ENCODE results near the gene ZNHIT1. TPM values are rescaled to one million over a fixed set of nuclear protein-coding genes. Genes with fewer than 3 reads are reported as not detected.
A peak's percentile ranks its signal among the peaks of the same experiment; 100 is the strongest.
"Not testable (repeated sequence)": the region's sequence is repeated elsewhere in the genome, so short reads cannot be mapped to it uniquely, and the experiment has no call there.

The ZNHIT1 gene
- total RNA-seq, 1 experiment from 2014 or later: 277 TPM

- DNase-seq (ENCODE audit: low read depth): no peak
Observed at GRCh38 chr7:101240226-101241014, 22.5 kb downstream of the ZNHIT1 start.

DNA sequence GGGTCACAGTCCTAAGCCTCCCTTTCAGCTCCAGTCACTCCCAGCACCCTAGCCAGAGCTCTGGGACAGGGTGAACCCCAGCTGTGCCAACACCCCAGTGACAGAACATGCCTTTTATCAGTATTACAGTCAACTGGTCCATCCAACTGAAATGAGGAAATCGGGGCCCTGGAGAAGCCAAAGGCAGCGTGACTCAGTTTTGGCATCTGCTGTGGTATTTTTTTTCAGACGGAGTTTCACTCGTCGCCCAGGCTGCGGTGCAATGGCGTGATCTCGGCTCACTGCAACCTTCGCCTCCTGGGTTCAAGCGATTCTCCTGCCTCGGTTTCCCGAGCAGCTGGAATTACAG lies 23.0 kb downstream of the ZNHIT1 start:
- no peak for DNase-seq (ENCODE audit: low read depth)

DNA sequence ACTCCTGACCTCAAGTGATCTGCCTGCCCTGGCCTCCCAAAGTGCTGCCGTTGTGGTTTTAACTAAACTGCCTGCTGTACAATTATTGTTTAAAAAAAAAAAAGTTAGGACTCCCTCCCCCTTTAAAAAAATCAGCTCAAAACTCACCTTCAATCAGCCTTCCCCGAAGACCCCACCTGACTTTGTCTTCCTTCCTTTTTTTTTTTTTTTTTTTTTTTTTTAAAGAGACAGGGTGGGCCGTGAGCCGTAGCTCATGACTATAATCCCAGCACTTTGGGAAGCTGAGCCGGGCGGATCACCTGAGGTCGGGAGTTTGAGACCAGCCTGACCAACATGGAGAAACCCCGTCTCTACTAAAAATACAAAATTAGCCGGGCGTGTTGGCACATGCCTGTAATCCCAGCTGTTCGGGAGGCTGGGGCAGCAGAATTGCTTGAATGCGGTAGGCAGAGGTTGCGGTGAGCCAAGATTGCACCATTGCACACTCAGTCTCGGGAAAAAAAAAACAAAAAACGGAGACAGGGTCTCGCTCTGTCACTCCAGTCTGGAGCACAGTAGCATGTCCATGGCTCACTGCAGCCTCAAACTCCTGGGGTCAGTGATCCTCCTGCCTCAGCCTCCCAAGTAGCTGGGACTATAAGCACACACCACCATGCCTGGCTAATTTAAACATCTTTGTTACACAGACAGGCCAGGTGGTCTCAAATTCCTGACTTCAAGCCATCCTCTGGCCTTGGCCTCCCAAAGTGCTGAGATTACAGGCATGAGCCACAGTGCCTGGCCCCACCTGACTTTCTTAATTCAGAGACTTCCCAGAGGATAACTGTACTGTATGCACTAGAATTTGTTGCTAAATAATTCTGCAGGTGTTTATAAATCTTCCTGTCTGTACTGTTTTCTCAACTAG lies 23.7 kb downstream of the ZNHIT1 start:
- DNase-seq (ENCODE audit: low read depth): no peak

DNA sequence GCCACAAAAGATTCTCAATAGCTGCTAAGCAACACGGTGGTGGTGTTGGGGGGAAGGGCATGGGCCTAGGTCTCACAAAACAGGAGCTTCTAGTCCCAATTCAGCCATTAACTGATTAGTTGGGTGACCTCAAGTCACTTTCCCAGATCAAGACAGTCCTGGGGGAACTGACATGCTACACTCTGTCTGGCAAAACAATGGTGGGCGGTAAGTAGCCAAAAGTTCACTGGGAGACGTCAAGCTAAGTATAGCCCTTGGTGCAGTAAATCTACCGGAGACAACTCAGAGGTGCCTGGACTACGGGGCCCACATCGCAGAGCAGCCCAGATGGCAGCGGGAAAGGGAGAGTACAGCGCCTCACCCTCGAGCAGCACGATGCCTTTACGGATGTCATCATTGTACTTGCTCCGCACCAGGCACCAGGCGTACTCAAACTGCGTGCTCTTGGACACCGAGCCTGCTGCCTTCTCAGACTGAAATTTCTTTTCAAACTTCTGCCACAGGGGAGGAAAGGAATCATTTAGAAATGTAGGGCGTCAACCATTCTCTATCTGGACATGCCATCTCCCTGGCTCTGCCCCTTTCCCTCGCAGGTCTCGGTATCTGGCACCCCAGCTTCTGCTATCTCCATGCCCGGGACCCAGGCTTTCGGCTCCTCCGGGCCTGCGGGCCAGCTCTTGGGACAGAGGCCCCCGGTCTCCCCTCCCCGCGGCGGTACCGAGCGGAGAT lies 25.8 kb downstream of the ZNHIT1 start:
- DNase-seq (ENCODE audit: low read depth): no peak

GRCh38 chr7:101244375-101245146 lies 26.6 kb downstream of the ZNHIT1 start, which contains the start of gene FIS1:
FIS1 (minus strand) TSS chr7:101245081; CDS start chr7:101245004, 77 bp downstream.
- DNase-seq (ENCODE audit: low read depth): peak; percentile 99

DNA sequence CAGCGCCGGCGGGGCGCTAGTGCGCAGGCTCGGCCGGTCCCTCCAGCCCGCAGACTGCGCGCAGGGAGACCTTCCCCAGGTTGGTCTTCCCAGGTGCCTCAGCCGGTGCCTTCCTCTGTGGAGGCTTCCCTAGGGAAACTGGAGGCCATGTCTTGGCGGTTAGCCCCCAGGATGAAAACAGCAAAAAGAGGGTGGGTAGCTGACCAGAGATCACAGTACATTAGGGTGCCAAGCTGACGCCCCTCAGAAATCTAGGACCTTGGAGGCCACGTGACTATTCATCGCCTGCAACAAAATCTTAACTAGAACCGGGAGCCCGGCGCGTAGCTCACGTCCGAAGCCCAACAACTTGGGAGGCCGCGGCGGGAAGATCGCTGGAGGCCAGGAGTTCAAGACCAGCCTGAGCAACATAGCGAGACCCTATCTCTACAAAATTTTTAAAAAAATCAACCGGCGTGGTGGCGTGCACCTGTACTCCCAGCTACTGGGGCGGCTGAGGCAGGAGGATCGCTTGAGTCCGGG lies 27.2 kb downstream of the ZNHIT1 start:
- DNase-seq (ENCODE audit: low read depth): no peak

DNA sequence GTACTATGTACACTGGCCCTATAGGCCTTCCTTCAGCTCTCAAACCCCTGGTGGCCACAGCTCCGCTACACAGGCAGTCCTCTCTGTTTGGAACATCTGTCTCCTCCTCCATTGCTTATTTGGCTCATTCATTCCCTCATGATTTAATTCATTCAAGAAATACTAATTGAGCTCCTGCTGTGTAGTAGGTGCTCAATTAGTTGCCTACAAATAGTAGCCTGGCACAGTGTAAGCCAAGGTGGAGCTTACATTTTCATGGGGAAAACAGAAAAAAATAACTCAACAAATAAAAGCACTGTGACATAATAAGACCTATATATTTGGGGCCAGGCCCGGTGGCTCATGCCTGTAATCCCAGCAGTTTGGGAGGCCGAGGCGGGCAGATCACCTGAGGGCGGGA lies 30.3 kb downstream of the ZNHIT1 start:
- no peak for DNase-seq (ENCODE audit: low read depth)

DNA sequence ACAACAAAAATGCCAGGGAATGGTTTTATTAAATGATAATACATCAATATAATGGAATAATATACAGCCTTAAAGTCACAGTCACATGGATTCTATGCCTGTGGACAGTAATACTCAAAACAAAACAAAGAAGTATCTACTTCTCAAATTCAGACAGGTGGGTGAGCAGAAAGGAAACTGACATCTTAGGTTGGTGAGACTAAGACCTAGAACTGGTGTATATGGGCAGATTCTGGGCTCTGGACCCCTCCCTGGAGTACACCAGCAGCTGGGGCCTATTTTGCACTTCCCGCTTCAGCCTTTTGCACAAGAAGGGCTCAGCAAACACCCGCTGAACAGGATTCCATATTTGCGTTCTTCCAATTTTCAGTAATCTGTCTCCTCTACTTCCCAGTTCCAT lies 32.4 kb downstream of the ZNHIT1 start:
- DNase-seq (ENCODE audit: low read depth): no peak

DNA sequence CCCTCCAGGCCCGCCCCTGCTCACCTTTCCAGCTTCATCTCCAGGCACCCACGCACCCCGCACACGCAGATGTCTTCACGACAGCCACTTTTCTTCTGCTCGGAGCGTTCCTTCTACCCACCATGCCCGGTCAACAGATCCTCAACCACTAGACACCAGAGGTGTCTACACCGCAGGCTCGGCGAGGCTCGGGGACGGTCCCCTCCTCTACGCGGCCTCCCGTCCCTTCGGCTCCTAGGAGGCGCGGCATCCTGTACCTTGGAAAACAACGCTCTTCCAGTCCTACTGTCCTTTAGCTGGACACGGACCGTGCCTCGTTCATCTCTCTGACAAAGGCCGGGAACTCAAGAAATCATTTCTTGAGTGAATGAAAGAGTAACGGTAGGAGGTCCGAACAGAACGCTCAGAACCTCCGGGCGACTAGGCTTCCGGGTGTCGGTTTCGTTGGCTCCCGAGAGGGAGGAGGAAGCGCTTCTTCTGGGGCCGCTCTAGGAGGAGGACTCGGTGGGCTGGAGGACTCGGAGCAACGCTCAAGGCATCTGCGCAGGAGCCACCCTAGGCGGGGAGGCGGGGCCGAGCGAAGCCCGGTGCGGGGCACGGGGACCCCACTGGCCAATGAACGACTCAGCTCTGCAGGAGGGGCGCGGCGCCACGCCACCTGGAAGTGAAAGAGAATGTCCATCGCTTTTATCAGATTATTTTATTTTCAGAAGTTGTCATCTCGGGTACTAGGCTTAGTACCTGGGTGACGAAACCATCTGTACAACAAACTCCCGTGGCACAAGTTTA lies 34.1 kb downstream of the ZNHIT1 start:
- DNase-seq (ENCODE audit: low read depth): peak; percentile 100

GRCh38 chr7:101253199-101253598 lies 35.2 kb downstream of the ZNHIT1 start:
- DNase-seq (ENCODE audit: low read depth): not testable (repeated sequence)

GRCh38 chr7:101255796-101256195 lies 37.8 kb downstream of the ZNHIT1 start:
- DNase-seq (ENCODE audit: low read depth): peak; percentile 40

DNA sequence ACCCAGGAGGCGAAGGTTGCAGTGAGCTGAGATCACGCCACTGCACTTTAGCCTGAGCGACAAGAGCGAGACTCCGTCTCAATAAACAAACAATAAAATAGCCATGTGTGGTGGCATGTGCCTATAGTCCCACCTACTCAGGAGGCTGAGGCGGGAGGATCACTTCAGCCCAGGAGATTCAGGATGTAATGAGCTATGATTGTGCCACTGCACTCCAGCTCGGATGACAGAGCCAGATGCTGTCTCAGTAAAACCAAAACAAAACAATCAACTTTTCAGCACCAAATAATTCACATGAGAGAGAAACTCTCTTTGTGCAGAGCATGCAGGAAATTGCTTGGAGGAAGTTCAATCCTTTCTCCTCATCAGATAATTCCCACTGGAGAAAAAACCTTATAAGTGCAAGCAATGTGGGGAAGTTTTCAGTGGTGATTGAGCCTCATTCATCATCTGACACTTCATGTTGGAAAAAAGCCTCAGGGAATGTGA lies 40.3 kb downstream of the ZNHIT1 start:
- no peak for DNase-seq (ENCODE audit: low read depth)

DNA sequence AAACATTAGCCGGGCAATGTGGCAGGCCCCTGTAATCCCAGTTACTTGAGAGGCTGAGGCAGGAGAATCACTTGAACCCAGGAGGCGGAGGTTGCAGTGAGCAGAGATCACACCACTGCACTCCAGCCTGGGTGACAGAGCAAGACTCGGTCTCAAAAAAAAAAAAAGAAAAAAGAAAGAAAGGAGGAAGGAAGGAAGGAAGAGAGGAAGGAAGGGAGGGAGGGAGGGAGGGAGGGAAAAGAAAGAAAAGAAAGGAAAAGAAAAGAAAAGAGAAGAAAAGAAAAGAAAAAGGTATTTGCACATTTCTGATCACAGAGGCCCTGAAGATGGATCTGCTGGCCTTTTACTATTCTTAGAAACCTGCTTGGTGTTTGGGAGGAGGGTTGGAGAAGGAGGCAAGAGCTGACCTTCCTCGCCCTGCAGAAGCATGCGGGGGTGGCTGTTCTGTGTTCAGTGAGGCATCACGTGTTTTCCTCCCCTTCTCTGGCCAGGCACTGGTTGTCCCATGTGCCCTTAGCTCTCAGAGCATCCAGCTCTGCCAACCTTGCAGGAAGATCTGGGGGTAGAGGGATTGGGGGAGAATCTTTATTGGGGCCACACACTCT lies 46.2 kb downstream of the ZNHIT1 start:
- not testable (repeated sequence) for DNase-seq (ENCODE audit: low read depth)

DNA sequence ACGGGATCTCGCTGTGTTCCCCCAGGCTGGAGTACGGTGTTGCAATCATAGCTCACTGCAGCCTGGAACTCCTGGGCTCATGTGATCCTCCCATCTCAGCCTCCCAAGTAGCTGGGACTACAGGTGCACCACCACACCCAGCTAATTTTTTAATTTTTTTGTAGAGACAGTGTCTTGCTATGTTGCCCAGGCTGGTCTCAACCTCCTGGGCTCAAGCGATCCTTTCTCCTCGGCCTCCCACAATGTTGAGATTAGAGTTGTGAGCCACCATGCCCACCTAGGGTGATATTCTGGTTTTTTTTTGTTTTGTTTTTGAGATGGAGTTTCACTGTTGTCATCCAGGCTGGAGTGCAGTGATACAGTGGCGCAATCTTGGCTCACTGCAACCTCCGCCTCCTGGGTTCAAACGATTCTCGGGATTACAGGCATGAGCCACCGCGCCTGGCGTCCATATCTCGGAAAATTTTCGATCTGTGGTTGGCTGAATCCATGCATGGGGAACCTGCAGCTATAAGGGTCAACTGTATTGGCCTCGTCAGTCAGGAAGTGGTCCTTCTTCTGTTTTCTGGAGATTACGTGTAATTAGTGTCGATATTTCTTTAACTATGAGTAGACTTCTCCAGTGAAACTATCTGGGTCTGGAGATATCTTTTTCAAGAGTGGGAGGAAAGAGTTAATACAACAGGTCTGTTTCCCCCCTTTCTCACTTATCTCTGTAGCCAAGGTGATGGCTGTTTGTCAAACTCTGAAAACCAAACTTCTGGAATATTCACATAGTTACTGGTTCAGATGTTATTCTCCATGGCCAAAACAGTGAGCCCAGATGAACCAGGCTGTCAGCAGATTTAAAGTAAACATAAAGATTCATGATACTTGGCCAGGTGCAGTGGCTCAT lies 47.9 kb downstream of the ZNHIT1 start:
- DNase-seq (ENCODE audit: low read depth): no peak

- no peak for DNase-seq (ENCODE audit: low read depth)
Observed at GRCh38 chr7:101269664-101270063, 51.7 kb downstream of the ZNHIT1 start.

DNA sequence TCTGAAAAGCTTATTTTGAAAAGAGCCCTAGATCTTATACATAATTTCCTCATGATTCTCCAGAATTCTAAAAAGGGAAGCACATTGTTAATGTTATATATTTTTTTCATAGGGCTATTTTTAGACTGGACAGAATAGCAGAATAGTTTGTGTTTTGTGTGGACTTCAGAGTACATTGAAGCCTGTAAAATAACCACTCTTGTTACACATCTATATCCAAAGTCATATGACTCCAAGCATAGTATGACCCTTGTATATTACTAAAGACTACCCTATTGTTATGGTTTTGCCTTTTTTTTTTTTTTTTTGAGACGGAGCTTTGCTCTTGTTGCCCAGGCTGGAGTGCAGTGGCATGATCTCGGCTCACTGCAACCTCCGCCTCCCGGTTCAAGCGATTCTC lies 53.1 kb downstream of the ZNHIT1 start:
- no peak for DNase-seq (ENCODE audit: low read depth)

DNA sequence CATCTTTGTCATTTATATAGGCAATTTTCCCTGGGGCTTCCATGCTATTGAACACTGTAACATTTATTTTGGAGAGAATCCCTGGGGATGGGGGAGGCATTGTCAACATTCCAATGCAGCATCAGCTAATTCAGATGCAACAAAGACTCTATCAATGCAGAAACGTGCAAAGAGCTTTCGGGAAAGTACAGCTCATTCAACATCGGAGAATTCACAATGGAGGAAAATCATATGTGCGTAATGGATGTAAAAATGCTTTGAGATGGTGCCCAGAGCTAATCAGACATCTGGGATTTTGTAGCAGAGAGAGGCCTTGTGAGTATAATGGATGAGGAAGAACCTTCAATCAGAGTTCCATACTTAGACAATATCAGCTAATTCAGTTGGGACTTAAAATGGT lies 55.2 kb downstream of the ZNHIT1 start:
- DNase-seq (ENCODE audit: low read depth): no peak

Data from Daoy (cell line).